GM21528 (cell line): ENCODE measurements around the gene CSNK2A1.

Source experiments
- ATAC-seq: cut with Tn5 transposase; IDR thresholded peaks from one replicate; pipeline ENCODE4 v1.9.1; 2021; ENCODE audit warnings: mild to moderate bottlenecking, moderate library complexity; ENCODE audit not compliant: unreplicated experiment, low FRiP score

The CSNK2A1 gene

GRCh38 chr20:434221-434620 is 109.4 kb downstream of the CSNK2A1 start:
- ATAC-seq, result no peak

GRCh38 chr20:433300-433975 is 110.2 kb downstream of the CSNK2A1 start:
- ATAC-seq, result peak; percentile 78

GRCh38 chr20:432677-433299 is 110.8 kb downstream of the CSNK2A1 start:
- no peak for ATAC-seq

GRCh38 chr20:432208-432607 is 111.4 kb downstream of the CSNK2A1 start:
- no peak for ATAC-seq

- no peak for ATAC-seq
These were observed 112.3 kb downstream of the CSNK2A1 start for GRCh38 chr20:431012-431904.

GRCh38 chr20:430091-430999 is 113.2 kb downstream of the CSNK2A1 start:
- no peak for ATAC-seq

DNA sequence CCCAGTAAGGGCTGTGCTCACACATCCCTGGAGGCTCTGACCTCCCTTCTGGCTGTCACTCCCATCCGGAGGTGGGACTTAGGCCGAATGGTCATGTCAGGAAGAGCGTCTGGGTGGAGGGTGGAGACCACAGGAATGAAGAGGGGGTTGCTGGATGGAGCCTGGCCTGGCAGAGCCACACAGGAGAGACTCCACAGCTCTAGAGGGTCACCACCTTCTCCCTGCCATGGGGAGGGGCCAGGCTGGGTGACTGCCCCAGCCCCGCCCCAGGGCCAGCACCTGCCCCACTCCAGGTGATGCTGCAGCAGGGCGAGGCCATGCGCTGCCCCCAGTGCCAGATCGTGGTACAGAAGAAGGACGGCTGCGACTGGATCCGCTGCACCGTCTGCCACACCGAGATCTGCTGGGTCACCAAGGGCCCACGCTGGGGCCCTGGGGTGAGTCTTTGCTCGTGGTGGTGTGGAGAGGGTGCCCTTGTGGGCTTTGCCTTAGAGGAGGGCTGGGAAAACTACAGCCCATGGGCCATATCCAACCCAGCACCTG is 114.9 kb downstream of the CSNK2A1 start:
- ATAC-seq, result no peak

DNA sequence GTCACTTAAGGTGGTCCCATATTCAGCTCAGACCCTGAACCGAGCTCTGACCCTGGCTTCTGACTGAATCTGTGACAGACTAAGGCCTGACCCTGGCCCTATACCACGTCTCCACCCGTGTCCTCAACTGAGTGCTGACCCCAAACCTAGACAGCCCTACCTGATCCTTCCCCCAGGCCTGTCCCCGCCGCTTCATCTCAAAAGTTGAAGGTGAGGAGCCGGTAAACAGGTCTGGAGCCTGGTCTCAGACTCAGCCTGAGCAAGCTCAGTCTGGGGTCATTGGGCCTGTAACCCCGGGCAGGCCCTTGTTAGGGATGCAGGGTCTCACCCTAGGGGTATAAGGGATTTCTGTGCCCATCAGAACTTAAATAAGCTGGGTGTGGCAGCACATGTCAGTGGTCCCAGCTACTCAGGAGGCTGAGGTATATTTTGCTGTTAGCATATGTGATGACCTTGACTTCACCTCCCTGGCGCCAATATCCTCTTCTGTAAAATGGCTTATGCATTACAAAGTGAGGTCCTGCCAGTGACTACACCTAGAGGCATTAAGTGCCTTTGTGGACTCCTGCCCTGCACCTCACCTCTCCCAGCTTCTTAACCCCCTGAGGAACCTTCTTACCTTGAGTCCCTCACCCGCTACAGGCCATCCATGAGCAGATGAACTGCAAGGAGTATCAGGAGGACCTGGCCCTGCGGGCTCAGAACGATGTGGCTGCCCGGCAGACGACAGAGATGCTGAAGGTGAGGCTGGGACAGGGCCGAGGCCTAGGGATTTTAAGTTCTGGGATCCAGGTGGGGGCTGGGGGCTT is 115.5 kb downstream of the CSNK2A1 start:
- no peak for ATAC-seq

GRCh38 chr20:427401-427800 is 116.2 kb downstream of the CSNK2A1 start:
- no peak for ATAC-seq

- ATAC-seq, result no peak
These were observed 117.0 kb downstream of the CSNK2A1 start for GRCh38 chr20:426566-426965.
